Stimulated activated CD4-positive, alpha-beta T cell treated with anti-CD3 and anti-CD28 coated beads, Interleukin-12 subunit alpha, Interleukin-12 subunit beta, amount 100 ng/mL, for 4 hours (primary cell): ENCODE measurements around the gene DACH1.

Experiments used
- DNase-seq: peaks from one replicate; pipeline ENCODE4 v3.0.0-alpha.2; 2020

The DACH1 gene

DNA sequence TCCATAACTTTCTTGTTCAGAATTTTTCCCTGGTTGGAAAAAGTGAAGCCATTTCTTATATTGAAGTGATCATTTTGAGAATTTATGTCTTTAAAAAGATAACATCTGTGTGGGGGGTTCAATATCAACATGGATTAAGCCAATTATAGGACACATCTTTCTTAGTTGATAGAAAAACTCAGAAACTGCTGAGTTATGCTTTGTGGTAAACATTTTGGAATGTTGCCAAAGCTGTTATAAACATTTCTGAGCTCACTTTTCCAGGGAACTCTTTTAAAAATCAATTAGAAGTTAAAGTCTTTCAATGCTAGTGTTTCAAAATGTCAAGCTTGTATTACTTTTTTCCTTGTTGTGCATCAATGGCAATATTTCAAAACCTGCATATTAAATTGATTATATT is 248.8 kb downstream of the DACH1 start:
- DNase-seq = no peak

DNA sequence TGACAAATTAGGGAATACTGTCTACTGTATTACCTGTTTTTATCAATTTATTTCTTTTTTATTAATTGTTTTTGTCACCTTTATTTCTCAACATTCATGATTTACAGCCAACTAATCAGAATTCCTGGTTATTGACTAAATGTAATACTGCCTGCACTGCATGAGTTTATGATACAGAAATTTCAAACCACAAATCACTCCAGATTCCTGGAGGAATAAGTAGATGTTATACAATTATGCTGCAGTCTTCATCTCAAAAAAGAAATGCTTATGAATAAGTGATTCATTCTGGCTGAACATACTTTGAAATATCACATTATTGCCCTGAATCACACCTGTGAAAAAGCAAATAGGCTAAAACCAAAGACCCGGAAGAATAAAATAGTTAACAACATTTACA is 249.7 kb downstream of the DACH1 start:
- no peak for DNase-seq

DNA sequence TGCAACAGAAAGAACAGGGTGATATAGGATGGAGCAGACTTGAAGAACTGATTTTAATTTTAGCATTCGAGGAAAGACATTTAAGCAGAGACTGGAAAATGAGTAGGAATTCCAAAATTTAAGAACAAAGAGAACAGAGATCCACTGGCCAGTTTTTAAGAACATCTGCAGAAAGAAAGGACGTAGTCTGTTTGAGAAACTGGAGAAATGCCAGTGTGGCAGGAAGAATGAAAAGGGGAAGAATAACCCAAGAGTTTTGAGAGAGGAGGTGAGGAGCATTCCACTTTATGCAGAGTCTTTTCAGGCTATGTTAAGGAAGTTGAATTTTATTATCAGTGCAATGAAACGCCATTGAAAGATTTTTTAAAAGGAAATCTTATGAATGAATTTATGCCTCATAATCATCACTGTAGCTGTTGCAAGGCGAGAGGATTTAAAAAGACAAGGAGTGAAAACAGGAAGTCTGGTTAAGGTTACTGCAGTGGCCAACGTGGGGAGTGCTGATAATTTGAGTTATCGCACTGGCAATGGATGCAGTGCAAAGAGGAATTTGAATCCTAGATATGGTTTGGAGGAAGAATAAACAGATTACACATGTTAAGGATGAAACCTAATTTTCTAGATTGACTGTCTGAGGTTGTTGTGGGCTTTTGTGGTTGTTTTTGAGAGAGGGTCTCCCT is 253.8 kb downstream of the DACH1 start:
- no peak for DNase-seq

DNA sequence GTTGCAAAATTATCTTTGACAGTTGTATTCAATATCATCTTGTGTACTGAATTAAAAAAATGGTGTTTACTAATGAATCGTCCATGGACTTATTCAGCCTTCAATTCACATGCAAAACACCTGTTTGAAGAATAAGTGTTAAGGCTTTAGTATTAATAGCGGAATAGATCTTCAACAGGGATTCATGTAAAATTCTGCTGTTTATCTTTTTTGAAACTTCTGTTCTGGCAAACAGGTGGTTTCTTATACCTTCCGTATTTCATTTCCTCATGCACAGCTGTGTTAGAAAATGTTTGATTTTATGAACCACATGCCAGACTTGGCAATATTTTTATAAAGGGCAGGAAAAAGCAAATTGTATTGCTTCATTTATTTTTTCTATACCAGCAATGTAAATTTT is 255.7 kb downstream of the DACH1 start:
- no peak for DNase-seq

DNA sequence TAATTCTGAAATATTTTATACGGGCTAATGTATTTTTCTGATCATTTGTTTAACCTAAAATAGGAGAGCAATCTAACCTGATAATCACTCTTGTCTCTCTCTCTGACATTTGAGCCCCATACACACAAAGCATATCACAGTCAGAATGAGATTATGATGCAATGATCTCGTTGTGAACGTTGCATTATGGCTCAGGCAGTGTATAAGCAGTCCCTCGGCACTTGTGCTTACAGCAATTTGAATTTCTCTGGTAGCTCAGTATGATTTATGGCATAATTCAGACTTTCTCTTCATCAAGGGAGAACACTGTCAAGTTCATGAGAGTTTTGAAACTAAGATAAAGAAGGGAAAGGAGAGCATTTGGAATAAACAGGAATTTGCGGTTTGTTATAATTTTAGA is 256.1 kb downstream of the DACH1 start:
- no peak for DNase-seq

DNA sequence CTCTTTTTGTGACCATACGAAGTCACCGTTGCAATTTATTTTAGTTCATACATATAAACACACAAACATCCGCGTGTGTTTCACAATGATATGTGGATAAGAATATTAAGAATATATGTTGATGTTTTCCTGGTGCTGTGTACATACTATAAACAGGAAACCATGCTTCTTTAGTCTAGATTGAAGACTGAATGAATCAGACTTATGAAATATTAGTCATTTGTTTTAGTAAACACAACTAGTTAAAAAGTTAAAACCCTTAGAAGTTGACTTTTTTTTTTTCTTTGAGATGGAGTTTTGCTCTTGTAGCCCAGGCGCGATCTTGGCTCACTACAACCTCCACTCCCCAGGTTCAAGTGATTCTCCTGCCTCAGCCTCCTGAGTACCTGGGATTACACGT is 257.7 kb downstream of the DACH1 start:
- DNase-seq = no peak

DNA sequence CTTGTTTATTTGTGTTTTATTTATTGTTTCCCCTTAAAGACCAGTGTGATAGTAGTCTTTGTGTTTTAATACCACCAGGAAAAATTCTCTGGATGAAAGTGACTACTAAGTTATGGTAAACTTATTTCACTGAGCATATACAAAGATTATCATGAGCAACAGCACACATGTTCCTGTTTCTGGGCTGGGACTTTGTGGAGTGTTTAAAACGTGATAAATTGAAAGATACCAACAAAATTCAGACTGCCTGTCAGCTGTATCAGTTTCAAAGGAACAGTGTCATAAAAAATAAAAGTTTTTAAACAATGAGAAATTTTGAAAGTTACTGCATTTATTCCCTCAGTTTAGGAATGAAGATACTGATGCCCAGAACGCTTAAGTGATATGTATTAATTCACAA is 259.4 kb downstream of the DACH1 start:
- no peak for DNase-seq

DNA sequence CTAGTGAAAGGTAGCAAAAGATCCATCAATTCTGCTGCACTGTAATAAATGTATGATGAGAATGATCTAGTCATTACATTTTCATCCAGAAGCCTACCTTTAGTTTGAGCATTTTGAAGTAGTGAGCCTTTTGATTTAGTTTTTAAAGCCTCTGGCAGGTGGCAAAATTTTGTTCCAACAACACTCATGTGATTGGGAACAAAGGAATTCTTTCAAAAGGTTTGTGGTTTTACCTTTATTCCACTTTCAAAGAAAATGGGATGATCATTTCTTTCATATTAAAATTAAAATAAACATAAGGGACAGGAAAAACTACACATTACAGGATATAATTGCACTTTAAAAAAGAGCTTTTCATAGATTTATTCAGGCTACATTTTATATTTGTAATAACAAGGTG is 260.2 kb downstream of the DACH1 start:
- DNase-seq = no peak

DNA sequence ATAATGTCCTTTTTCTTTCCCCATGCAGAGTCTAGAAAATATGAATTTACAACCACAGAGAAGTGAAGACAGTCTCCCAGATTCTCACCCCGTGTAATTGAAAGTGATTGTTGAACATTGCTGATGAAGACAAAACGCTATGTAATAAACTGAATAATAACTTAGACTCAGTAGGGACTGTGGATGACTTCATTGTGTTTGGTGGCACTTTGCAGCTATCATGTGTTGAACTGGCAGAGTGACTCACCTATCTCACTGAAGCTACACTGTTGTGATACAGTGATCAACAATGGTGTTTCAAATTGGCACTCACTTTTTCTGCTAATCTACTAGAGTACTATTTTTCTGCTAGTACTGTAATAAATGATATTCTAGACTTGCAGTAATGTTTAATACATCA is 261.3 kb downstream of the DACH1 start:
- DNase-seq = no peak

DNA sequence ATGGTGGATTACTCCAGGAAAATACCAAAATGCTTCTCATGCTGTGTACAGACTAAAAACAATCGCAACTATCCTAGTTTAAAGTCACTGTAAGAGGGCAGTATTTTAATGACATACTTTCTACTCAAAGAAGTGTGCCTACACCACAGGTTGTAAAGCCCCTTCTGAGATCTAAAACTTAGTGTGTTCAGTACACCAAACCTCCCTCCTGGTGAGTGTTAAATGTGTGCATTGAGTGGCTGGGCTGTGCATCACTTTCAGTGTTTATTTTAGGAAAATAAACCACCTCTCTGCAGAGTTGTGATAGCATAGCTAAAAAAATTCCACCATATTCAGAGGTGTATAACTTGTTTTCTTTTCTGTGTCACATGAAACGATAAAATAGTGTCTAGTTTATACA is 263.7 kb downstream of the DACH1 start:
- no peak for DNase-seq

DNA sequence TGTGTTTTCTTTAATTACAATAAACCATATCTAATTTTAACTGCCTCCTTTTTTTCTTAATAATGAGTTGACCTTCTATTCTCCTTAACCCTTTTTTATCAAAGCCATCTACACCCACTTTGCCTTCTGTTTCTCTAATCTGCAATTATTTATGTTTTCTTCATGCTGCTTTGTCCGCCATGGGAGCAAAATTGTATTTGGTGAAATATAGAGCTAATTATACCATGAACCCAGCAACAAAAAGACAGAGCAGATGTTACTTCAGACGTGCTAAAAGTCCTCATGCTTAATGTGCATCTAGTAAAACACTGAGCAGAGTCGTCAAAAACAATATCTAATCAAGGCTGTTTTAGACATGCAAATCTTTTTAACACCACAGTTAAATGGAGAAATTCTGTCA is 264.7 kb downstream of the DACH1 start:
- no peak for DNase-seq

DNA sequence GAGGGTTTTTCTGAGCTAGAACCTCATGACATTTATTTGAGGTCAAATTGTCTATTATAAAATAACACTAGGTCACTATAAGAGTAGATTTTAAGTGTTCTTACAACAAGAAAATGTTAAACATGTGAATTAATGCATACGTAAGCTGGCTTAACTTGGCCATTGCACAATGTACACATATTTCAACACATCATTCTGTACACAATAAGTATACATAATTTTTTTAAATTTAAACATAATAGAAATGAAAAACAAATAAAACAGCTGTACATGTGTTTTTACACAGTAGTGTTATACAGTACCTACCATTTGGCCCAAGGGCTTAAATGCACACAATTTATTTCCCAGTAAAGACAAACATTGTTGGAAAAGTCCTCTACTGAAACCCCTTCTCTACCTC is 269.9 kb downstream of the DACH1 start:
- no peak for DNase-seq

DNA sequence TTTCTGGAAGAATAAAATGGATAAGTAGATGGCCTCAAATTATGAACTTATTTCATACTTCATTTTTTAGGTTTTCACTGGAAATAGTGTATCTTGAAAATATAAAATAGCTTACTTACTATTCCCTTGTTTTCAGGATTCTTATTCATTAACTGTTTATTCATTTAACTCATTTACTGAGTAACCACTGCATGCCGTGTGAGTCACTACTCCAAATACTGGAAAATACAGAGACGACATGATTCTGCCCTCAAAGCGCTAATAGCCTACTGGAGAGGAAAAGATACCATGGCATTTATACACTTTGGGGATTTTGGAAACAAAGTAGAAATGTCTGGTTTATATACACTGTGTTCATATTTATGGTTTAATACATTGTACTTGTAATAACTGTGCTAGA is 270.9 kb downstream of the DACH1 start:
- DNase-seq = no peak

DNA sequence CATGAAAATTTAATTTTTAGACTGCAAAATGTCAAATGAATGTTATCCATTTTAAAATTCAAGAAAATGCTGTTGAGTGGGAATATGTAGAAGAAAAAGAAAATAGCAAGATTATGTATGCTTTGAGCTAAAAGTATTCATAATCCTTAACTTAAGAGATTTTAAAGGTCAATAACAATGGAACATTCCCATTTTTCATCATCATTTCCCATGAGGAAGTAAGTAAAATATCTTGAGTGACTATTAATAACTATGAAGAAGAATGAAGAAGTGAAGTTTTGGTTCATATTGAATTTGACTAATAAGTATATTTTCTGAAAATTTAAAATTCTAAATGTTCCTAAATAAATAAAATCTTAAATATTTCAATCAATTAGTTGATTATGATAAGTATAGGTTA is 273.4 kb downstream of the DACH1 start:
- no peak for DNase-seq

DNA sequence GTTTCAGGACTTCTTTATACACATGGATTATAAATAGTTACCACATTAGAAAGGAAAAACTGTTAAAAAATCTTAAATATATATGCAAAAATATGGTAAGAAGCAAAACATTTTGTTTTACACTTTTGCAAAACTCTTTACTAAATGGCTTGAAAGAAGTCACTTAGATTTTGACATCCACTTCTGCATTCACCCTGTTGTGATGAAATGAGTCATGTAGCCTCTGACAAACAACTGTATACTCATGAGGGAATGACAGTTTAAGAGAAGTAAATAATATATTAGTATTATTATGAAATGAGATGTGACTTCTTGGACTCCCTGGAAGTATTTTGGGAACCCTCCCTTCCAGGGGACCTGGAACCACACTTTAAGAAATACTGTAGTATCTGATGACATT is 275.6 kb downstream of the DACH1 start:
- no peak for DNase-seq

DNA sequence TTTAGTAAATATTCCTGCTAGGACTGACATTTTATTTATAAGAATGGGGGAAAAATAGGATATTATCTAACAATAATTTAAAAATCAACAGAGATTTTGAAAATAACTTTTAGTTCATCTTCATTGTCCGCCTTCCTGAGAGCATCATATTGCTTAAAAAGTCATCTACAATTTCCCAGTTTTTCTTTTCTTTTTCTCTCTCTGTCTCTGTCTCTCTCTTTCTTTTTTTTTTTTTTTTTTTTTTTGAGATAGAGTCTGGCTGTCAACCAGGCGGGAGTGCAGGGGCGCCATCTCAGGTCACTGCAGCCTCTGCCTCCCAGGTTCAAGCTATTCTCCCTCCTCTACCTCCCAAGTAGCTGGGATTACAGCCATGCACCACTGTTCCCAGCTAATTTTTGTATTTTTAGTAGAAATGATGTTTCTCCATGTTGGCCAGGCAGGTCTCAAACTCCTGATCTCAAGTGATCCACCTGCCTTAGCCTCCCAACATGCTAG is 276.3 kb downstream of the DACH1 start:
- no peak for DNase-seq

DNA sequence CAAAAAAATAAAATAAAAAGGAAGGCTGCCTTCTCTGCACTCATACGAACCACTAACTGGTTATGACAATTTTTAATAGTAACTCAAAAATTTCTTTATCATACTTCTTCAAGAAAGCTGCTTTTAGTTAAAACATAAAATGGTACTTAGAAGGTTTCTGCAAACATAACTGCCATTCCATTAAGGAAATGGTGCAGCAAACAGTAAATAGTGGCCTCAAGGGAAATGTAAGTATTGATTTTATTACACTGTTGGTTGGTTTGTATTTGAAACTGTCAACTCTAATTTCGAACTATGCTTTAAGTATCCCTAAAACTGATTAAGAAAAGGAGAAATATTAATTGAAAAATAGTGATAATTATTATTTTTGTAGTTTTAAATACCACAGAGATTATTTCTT is 278.0 kb downstream of the DACH1 start:
- no peak for DNase-seq

DNA sequence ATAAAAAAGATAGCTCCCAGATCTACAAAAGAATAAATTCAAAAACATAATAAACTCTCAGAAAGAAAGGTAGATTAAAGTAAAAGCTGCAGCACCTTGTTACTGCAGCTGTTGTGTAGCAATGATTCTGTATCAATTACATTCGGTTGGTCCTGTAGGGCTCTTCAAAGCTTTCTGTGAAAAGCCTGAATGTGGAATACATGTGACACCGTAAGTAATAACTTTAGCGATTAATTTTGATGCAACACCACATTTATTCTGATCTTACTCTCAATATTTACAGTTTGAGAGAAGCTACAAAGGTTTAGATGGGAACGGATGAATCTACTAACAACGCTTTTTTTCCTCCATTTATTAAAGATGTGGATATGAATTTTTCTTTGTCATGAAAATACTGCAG is 279.2 kb downstream of the DACH1 start:
- no peak for DNase-seq

DNA sequence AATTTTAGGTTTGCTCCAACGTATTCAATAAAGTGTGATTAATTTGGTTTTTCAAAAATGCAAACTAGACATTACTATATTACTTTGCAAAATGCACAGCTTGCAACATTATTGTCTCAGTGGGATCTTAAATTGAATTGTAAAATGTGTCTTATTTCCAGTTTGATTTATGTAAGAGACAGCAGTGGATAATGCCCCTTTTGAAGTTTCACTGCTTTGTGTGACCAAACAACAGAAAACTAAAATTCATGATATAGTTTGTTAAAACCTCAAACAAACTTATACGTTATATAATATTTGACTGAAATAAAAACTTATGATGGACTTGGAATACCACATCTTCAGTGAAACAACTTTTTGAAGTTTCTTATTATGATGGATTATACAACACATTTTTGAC is 279.8 kb downstream of the DACH1 start:
- no peak for DNase-seq

DNA sequence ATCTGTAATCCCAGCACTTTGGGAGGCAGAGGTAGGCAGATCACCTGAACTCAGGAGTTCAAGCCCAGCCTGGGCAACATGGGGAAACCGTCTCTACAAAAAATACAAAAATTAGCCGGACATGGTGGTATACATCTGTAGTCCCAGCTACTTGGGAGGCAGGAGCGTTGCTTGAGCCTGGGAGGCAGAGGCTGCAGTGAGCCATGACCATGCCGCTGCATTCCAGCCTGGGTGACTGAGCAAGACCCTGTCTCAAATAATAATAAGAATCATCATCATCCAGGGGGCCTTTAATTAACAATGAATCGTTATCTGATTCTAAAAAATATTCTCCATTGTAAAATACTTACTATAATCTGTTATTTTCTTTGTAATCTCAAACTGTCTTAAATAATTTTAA is 283.4 kb downstream of the DACH1 start:
- no peak for DNase-seq

DNA sequence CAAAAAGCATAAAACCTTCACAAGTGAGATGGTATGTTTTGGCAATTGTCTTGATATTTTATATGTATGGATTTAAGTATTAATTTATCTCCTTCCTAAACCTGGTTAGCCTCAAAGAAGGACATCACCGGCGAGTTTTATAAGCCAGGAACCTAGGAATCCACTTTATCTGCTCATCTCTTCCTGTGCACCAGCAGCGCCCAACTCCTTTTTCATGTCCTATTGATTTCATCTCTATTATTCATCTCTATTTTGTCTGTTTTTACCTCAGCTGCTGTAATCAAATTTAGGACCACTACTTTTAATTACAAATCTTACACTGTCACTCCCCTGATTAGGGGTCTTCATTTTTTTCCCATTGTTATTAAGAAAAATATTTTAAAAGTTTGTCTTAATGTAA is 286.4 kb downstream of the DACH1 start:
- DNase-seq = no peak

DNA sequence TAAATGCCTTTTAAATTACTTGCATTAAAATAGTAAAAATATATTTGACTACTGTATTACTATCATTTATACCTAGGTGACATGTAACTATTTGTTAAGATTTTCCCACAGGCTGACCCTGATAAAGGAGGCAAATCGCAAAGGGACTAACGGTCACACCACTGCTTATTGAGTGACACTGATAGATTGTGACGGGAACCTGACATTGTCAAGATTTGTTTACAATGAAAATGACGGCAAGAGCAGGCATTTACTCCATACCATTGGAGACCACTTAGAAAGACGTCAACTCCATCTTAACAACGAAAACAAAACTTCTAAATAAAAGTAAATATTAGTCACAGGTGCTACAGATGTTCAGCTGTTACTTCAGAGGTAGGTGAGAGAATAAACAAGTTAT is 289.0 kb downstream of the DACH1 start:
- no peak for DNase-seq

DNA sequence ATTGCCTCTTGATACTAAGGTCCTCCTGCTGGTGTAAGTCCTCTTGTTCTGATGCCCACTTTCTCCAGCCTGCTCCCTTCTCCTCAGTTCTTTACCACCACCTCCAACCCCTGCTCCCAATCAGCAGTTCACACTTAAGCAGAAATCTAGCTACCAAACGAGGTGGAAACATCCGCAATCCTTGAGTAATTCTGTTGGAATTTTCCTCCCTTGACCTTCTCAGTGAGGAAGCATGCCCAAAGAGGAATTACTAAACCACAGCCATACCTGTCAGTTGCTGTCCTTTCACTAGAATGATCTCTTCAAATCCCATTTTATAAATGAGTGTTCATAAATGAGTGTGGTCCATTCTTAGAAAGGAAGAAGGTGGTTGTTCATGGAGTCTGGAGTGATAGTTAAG is 289.9 kb downstream of the DACH1 start:
- DNase-seq = no peak

DNA sequence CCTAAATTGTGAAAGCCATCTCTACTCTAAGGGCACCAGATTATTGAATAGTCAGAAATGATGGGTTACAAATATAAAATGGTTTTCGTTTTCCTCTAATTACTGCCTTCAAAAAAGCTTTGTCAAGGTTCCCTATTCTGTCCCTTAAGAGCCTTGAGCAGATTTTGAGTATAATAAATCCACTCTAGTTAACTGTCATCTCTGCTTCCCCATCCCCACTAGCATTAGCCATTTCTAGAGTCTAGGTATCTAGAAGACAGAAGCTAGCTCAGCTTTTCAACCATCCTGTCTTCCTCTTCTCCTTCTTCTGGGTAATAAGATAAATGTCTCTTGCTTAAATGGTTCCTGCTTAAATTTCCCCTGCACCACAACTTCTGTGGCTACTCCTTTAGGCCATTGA is 290.4 kb downstream of the DACH1 start:
- DNase-seq = no peak

DNA sequence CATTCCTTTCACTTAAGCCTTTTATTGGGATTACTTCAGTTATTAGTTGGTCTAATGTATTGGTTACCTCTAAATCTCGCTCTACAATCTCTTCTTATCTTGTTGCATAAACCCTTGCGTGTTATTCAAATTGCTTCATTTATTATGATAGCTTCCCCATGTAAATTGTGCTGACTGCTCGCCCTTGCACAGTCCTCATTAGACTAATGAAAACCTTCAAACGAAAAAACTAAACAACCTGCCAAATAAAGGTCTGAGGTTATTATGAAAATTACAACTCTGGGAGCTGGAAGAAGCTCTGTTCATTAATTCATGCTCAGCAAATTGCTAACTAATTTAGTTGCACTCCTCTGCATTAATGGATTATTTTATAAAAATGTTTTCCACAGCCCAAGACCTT is 320.1 kb downstream of the DACH1 start:
- no peak for DNase-seq

DNA sequence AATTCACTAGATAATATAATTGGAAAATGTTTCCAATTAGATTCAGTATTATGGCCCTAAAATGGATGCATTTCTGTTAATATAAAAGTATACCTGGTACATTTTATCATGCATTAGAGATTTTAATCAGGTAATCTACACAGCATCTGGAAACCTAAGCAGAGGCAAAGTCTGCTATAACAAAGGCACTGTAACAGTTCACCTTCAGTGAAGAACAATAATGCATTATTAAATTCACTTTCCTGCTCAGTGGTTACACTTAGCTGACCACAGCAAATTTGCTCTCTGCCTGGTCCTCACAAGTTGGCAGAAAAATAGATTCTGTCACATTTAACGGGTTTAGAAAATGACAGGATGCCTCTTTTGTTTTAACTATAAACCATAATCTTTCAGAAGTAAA is 326.9 kb downstream of the DACH1 start:
- DNase-seq = no peak
